Fibroblast of the conjunctiva (primary cell): ENCODE measurements around the gene EGLN2.
"Not testable (repeated sequence)": the region's sequence is repeated elsewhere in the genome, so short reads cannot be mapped to it uniquely, and the experiment has no call there.

Experiments
- DNase-seq: peaks from one replicate; pipeline ENCODE4 v3.0.0-alpha.2; 2010; ENCODE audit warnings: low read depth

The EGLN2 gene

GRCh38 chr19:40798683-40799557 is at the start of gene EGLN2:
TSS of gene EGLN2 (plus strand) at chr19:40799191. CDS start at chr19:40800573, 1,382 bp downstream.
- DNase-seq, result peak; percentile 99

- DNase-seq, result peak; percentile 100
Observed at GRCh38 chr19:40750058-40750873, 48.7 kb upstream of the EGLN2 start, which contains the start of gene ACTMAP. TSS of gene ACTMAP (minus strand) at chr19:40750477. CDS start at chr19:40749803, 674 bp downstream.

GRCh38 chr19:40750874-40751537 is 48.0 kb upstream of the EGLN2 start, which contains the start of gene SNRPA:
TSS of gene SNRPA (plus strand) at chr19:40751203. CDS start at chr19:40751409, 206 bp downstream.
- peak; percentile 95 for DNase-seq

GRCh38 chr19:40752257-40752781 is 46.7 kb upstream of the EGLN2 start:
- no peak for DNase-seq

- no peak for DNase-seq
Observed at GRCh38 chr19:40754611-40755247, 44.3 kb upstream of the EGLN2 start.

GRCh38 chr19:40755248-40755624 is 43.8 kb upstream of the EGLN2 start:
- no peak for DNase-seq

GRCh38 chr19:40755791-40756190 is 43.2 kb upstream of the EGLN2 start:
- DNase-seq, result no peak

GRCh38 chr19:40756502-40757110 is 42.4 kb upstream of the EGLN2 start:
- DNase-seq, result no peak

- DNase-seq, result no peak
Observed at GRCh38 chr19:40758491-40758890, 40.5 kb upstream of the EGLN2 start.

- no peak for DNase-seq
Observed at GRCh38 chr19:40759352-40759751, 39.6 kb upstream of the EGLN2 start.

- no peak for DNase-seq
Observed at GRCh38 chr19:40762754-40763470, 36.1 kb upstream of the EGLN2 start.

- DNase-seq, result no peak
Observed at GRCh38 chr19:40763526-40763925, 35.5 kb upstream of the EGLN2 start.

GRCh38 chr19:40763963-40764362 is 35.0 kb upstream of the EGLN2 start:
- DNase-seq, result no peak

GRCh38 chr19:40766385-40766784 is 32.6 kb upstream of the EGLN2 start:
- DNase-seq, result not testable (repeated sequence)

GRCh38 chr19:40768869-40769268 is 30.1 kb upstream of the EGLN2 start:
- DNase-seq, result no peak

GRCh38 chr19:40771101-40771862 is 27.7 kb upstream of the EGLN2 start:
- DNase-seq, result not testable (repeated sequence)

GRCh38 chr19:40774916-40775631 is 23.9 kb upstream of the EGLN2 start, which contains the start of gene MIA:
TSS of gene MIA (plus strand) at chr19:40775521. CDS start at chr19:40775543, 22 bp downstream.
- no peak for DNase-seq

GRCh38 chr19:40775632-40776022 is 23.4 kb upstream of the EGLN2 start:
- DNase-seq, result no peak

GRCh38 chr19:40776364-40776763 is 22.6 kb upstream of the EGLN2 start:
- no peak for DNase-seq
